Activated CD8-positive, alpha-beta T cell treated with anti-CD3 and anti-CD28 coated beads for 36 hours (primary cell): ENCODE measurements around the gene TBC1D25. TPM values are rescaled to one million over a fixed set of nuclear protein-coding genes. Genes with fewer than 3 reads are reported as not detected.

Source experiments
- ATAC-seq: fragments of 200-7000 bp; cut with Tn5 transposase; one replicate; pipeline ENCODE4 v1.10.0; 2021; ENCODE audit warnings: mild to moderate bottlenecking, moderate library complexity
- CTCF ChIA-PET: fragments of 350-600 bp; sonication (Branson Sonifier 250); formaldehyde crosslinking; loops from one replicate; lab custom pipeline; 2021; ENCODE audit warnings: antibody characterized with exemption; lab: Charles Lee
- POLR2A ChIA-PET: fragments of 350-600 bp; sonication (Branson Sonifier 250); formaldehyde crosslinking; loops from one replicate; lab custom pipeline; 2021; ENCODE audit warnings: antibody characterized with exemption; lab: Charles Lee
- DNase-seq: peaks from one replicate; pipeline ENCODE4 v3.0.0-alpha.2; 2020
- H3K27ac Mint-ChIP-seq: one replicate; pipeline ENCODE4 v1.8.0; 2021; ENCODE audit warnings: mild to moderate bottlenecking, mixed read lengths
- H3K27me3 Mint-ChIP-seq: one replicate; pipeline ENCODE4 v1.8.0; 2021; ENCODE audit warnings: mixed read lengths
- H3K36me3 Mint-ChIP-seq: one replicate; pipeline ENCODE4 v1.8.0; 2021; ENCODE audit warnings: low read depth, mixed read lengths
- H3K4me1 Mint-ChIP-seq: one replicate; pipeline ENCODE4 v1.8.0; 2021; ENCODE audit warnings: low read depth, mixed read lengths
- H3K4me3 Mint-ChIP-seq: one replicate; pipeline ENCODE4 v1.8.0; 2021; ENCODE audit warnings: mild to moderate bottlenecking, moderate library complexity, mixed read lengths
- H3K9me3 Mint-ChIP-seq: one replicate; pipeline ENCODE4 v1.8.0; 2021; ENCODE audit warnings: mixed read lengths
- intact Hi-C: fragments of 100-400 bp; cut with micrococcal nuclease; formaldehyde crosslinking; loops from one replicate; pipeline ENCODE4 v1.10.0; 2022
- total RNA-seq, 2 experiments: library from RNA; stranded (reverse); gene quantifications; one replicate each; pipeline ENCODE4 v1.2.3, GENCODE V29; 2021
- TF ChIP-seq, protein P1 (sequence below): fragments of 200-600 bp; IDR thresholded peaks from one replicate; pipeline ENCODE4 v1.8.0; 2022; ENCODE audit warnings: antibody characterized with exemption, mild to moderate bottlenecking

TBC1D25 gene
- total RNA-seq, 2 experiments from 2014 or later, result 11.4 to 11.9 TPM

GRCh38 chrX:48530736-48531135, 8.8 kb upstream of the TBC1D25 start:
- POLR2A ChIA-PET, result interaction anchor here (3.0 to 4.6 kb wide), 2 partner anchors 8 to 9 kb away, joined by 10 to 17 read pairs; partner anchors contain the start of genes EBP and TBC1D25
- intact Hi-C loops, result no loop called here
- H3K4me3 Mint-ChIP-seq, result no peak overlapping the region
- DNase-seq (no peak), ATAC-seq (no peak)
- H3K36me3 Mint-ChIP-seq, result peaks cover 22% of the 10 kb centered on the region
- CTCF ChIA-PET, result no interaction called here
- no peaks in the 10 kb centered on the region for H3K27me3 Mint-ChIP-seq
- no peaks in the 10 kb centered on the region for H3K9me3 Mint-ChIP-seq
- peaks cover 12% of the 10 kb centered on the region for H3K4me1 Mint-ChIP-seq
- TF ChIP-seq, protein P1, sequence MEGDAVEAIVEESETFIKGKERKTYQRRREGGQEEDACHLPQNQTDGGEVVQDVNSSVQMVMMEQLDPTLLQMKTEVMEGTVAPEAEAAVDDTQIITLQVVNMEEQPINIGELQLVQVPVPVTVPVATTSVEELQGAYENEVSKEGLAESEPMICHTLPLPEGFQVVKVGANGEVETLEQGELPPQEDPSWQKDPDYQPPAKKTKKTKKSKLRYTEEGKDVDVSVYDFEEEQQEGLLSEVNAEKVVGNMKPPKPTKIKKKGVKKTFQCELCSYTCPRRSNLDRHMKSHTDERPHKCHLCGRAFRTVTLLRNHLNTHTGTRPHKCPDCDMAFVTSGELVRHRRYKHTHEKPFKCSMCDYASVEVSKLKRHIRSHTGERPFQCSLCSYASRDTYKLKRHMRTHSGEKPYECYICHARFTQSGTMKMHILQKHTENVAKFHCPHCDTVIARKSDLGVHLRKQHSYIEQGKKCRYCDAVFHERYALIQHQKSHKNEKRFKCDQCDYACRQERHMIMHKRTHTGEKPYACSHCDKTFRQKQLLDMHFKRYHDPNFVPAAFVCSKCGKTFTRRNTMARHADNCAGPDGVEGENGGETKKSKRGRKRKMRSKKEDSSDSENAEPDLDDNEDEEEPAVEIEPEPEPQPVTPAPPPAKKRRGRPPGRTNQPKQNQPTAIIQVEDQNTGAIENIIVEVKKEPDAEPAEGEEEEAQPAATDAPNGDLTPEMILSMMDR, result no peak
- H3K27ac Mint-ChIP-seq, result no peak overlapping the region

DNA sequence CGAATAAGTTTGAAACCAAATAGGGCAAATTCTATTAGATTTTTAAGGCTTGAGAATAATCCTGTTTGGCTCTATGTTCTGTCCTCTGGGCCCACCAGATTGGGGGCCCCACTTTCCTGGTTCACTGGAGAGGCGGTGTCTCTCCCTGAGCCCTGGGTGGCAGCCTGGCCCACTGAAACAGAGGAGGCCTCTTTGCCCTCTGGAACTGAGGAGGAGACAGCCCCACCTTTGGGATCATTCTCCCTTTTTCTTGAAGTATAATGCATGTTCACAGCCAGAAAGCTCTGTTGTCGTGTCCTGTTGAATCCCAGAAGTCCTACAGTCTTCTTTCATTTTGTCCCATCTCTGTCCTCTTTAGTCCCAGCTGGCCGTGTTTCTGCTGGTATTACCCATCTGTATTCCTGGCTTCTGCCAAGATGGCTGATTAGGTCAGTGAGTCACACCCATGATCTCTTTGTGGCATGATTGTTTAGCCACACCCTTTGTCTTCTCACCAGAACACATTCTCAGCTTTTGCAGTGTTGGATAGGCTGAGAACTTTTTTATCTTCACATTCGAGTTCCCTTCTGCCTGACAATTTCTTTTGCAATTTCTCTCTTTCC, 8.1 kb upstream of the TBC1D25 start:
- intact Hi-C loops, result no loop called here
- Mint-ChIP-seq H3K27me3 (no peaks in the 10 kb centered on the region), H3K9me3 (no peaks in the 10 kb centered on the region), H3K36me3 (peaks cover 21% of the 10 kb centered on the region), H3K27ac (peak overlapping the region; percentile 82), H3K4me1 (peaks cover 12% of the 10 kb centered on the region), H3K4me3 (no peak overlapping the region)
- ChIA-PET CTCF (no interaction called here), POLR2A (interaction anchor here (3.0 to 4.6 kb wide), 2 partner anchors 7 to 9 kb away, joined by 10 to 17 read pairs; partner anchors contain the start of genes EBP and TBC1D25)
- no peak for DNase-seq
- TF ChIP-seq, protein P1, result no peak
- peak; percentile 80 for ATAC-seq

GRCh38 chrX:48532161-48532560, 7.4 kb upstream of the TBC1D25 start:
- TF ChIP-seq, protein P1, result no peak
- Mint-ChIP-seq H3K27ac (peak overlapping the region; percentile 82), H3K36me3 (peaks cover 16% of the 10 kb centered on the region), H3K4me3 (no peak overlapping the region), H3K9me3 (no peaks in the 10 kb centered on the region), H3K4me1 (peaks cover 8% of the 10 kb centered on the region), H3K27me3 (no peaks in the 10 kb centered on the region)
- intact Hi-C loops, result no loop called here
- ATAC-seq (no peak), DNase-seq (no peak)
- CTCF ChIA-PET, result no interaction called here
- POLR2A ChIA-PET, result interaction anchor here (3.0 kb wide), 1 partner anchor 10 kb away, joined by 10 read pairs; the partner anchor contains the start of gene EBP

DNA sequence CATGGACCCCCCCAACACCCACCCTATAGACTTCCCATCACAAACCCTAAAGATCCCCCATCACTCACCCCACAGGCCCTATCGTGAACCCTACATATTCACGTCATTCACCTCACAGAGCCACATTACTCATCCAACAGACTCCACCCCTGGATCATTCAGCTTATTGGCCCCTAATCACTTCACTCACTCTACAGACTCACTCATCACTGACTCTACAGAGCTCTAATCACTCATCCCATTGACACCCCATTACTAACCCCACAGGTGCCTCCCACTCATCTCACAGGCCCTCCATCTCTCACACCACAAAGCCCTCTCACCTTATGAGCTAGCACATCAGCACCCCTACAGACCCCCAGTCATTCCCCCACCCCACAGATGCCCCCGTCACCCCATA, 6.3 kb upstream of the TBC1D25 start:
- DNase-seq, result no peak
- ChIA-PET POLR2A (interaction anchor here (3.0 kb wide), 1 partner anchor 11 kb away, joined by 10 read pairs; the partner anchor contains the start of gene EBP), CTCF (no interaction called here)
- no peak for ATAC-seq
- intact Hi-C loops, result no loop called here
- H3K27me3 Mint-ChIP-seq, result no peaks in the 10 kb centered on the region
- TF ChIP-seq, protein P1, result no peak
- no peaks in the 10 kb centered on the region for H3K9me3 Mint-ChIP-seq
- peaks cover 8% of the 10 kb centered on the region for H3K4me1 Mint-ChIP-seq
- no peak overlapping the region for H3K4me3 Mint-ChIP-seq
- peaks cover 11% of the 10 kb centered on the region for H3K36me3 Mint-ChIP-seq
- H3K27ac Mint-ChIP-seq, result no peak overlapping the region
